ENCODE results near the gene SGSM2.

The SGSM2 gene

GRCh38 chr17:2383628-2384167 lies 46.4 kb downstream of the SGSM2 start:
- Histone ChIP-seq H3K36me3 (ENCODE audit: low read length) (no peaks in the 10 kb centered on the region), H3K9ac (ENCODE audit: low read length) (no peak overlapping the region), H3F3A (ENCODE audit: insufficient read depth) (no peaks in the 10 kb centered on the region), H4K20me1 (ENCODE audit: low read depth, low read length) (no peaks in the 10 kb centered on the region), H3K9me3 (ENCODE audit: insufficient read depth, low read length) (no peaks in the 10 kb centered on the region), H3K27ac (ENCODE audit: low read depth, low read length) (no peak overlapping the region), H3K4me2 (ENCODE audit: low read depth, low read length, poor library complexity, severe bottlenecking) (no peak overlapping the region), H2AFZ (ENCODE audit: low read depth, low read length, severe bottlenecking) (no peak overlapping the region), H3K79me2 (ENCODE audit: insufficient read depth, low read length) (no peaks in the 10 kb centered on the region), H3K4me3 (ENCODE audit: insufficient read depth, low read length, poor library complexity, severe bottlenecking) (no peak overlapping the region), H3K9me2 (replicated peaks; ENCODE audit: insufficient read depth, low read length) (no peaks in the 10 kb centered on the region), H3K27me3 (ENCODE audit: low read length) (no peaks in the 10 kb centered on the region)
- no peak for TF ChIP-seq CTCF (IDR thresholded peaks at IDR 0.05; ENCODE audit: insufficient read depth, low read length, poor library complexity, severe bottlenecking)
- no peak for TF ChIP-seq EZH2phosphoT487 (conservative IDR thresholded peaks at IDR 0.05; ENCODE audit: low read length)

- H3K4me3 ChIP-seq (ENCODE audit: insufficient read depth, low read length, poor library complexity, severe bottlenecking), result no peak overlapping the region
- no peak overlapping the region for H2AFZ ChIP-seq (ENCODE audit: low read depth, low read length, severe bottlenecking)
- H3K9me3 ChIP-seq (ENCODE audit: insufficient read depth, low read length), result no peaks in the 10 kb centered on the region
- no peaks in the 10 kb centered on the region for H3K9me2 ChIP-seq (replicated peaks; ENCODE audit: insufficient read depth, low read length)
- H3K27ac ChIP-seq (ENCODE audit: low read depth, low read length), result no peak overlapping the region
- no peaks in the 10 kb centered on the region for H3K79me2 ChIP-seq (ENCODE audit: insufficient read depth, low read length)
- no peak overlapping the region for H3K4me2 ChIP-seq (ENCODE audit: low read depth, low read length, poor library complexity, severe bottlenecking)
- H3K36me3 ChIP-seq (ENCODE audit: low read length), result no peaks in the 10 kb centered on the region
- H3K27me3 ChIP-seq (ENCODE audit: low read length), result no peaks in the 10 kb centered on the region
- no peaks in the 10 kb centered on the region for H3F3A ChIP-seq (ENCODE audit: insufficient read depth)
- no peak for TF ChIP-seq EZH2phosphoT487 (conservative IDR thresholded peaks at IDR 0.05; ENCODE audit: low read length)
- no peaks in the 10 kb centered on the region for H4K20me1 ChIP-seq (ENCODE audit: low read depth, low read length)
- H3K9ac ChIP-seq (ENCODE audit: low read length), result no peak overlapping the region
Observed at GRCh38 chr17:2384439-2385127, 47.3 kb downstream of the SGSM2 start.

- no peak overlapping the region for H3K4me3 ChIP-seq (ENCODE audit: insufficient read depth, low read length, poor library complexity, severe bottlenecking)
- H3K27me3 ChIP-seq (ENCODE audit: low read length), result no peaks in the 10 kb centered on the region
- no peaks in the 10 kb centered on the region for H3K9me3 ChIP-seq (ENCODE audit: insufficient read depth, low read length)
- no peaks in the 10 kb centered on the region for H3K79me2 ChIP-seq (ENCODE audit: insufficient read depth, low read length)
- H3K27ac ChIP-seq (ENCODE audit: low read depth, low read length), result no peak overlapping the region
- H3K9ac ChIP-seq (ENCODE audit: low read length), result no peak overlapping the region
- no peaks in the 10 kb centered on the region for H3K9me2 ChIP-seq (replicated peaks; ENCODE audit: insufficient read depth, low read length)
- no peaks in the 10 kb centered on the region for H3F3A ChIP-seq (ENCODE audit: insufficient read depth)
- H4K20me1 ChIP-seq (ENCODE audit: low read depth, low read length), result no peaks in the 10 kb centered on the region
- no peak overlapping the region for H2AFZ ChIP-seq (ENCODE audit: low read depth, low read length, severe bottlenecking)
- H3K36me3 ChIP-seq (ENCODE audit: low read length), result no peaks in the 10 kb centered on the region
- H3K4me2 ChIP-seq (ENCODE audit: low read depth, low read length, poor library complexity, severe bottlenecking), result no peak overlapping the region
- TF ChIP-seq EZH2phosphoT487 (conservative IDR thresholded peaks at IDR 0.05; ENCODE audit: low read length), result no peak
- no peak for TF ChIP-seq CTCF (IDR thresholded peaks at IDR 0.05; ENCODE audit: insufficient read depth, low read length, poor library complexity, severe bottlenecking)
Observed at GRCh38 chr17:2385240-2386210, 48.2 kb downstream of the SGSM2 start.
